Natural killer cell treated with Interleukin-12 subunit alpha and Interleukin-12 subunit beta and Interleukin-15 and Interleukin-18, amount 100 ng/mL, for 72 hours (primary cell): Measurements from ENCODE around the gene MICU2. TPM values are rescaled to one million over a fixed set of nuclear protein-coding genes. Genes with fewer than 3 reads are reported as not detected.
A peak's percentile ranks its signal among the peaks of the same experiment; 100 is the strongest.

Experiments used
- ATAC-seq, 2 donors: fragments of 150-1000 bp; cut with Tn5 transposase in 1 of 2; sonication (Bioruptor Pico), chemical (Tn5 transposase) in 1 of 2; 2 replicates each; pipeline ENCODE4 v1.10.0; 2021
- DNase-seq: peaks from one replicate; pipeline ENCODE4 v3.0.0; 2022; ENCODE audit warnings: low spot score
- H3K27ac Mint-ChIP-seq, 2 donors: 1 replicate in 1 of 2; 2 replicates in 1 of 2; pipeline ENCODE4 v1.8.0; 2022; ENCODE audit warnings: mixed read lengths in 2 of 2, mild to moderate bottlenecking in 1 of 2, moderate library complexity in 1 of 2
- H3K27me3 Mint-ChIP-seq, 2 donors: 1 replicate in 1 of 2; 2 replicates in 1 of 2; pipeline ENCODE4 v1.8.0; 2022; ENCODE audit warnings: mixed read lengths in 2 of 2
- H3K36me3 Mint-ChIP-seq: one replicate; pipeline ENCODE4 v1.8.0; 2022; ENCODE audit warnings: mixed read lengths
- H3K4me1 Mint-ChIP-seq, 2 donors: 1 replicate in 1 of 2; 2 replicates in 1 of 2; pipeline ENCODE4 v1.8.0; 2022; ENCODE audit warnings: low read depth in 2 of 2, mixed read lengths in 2 of 2, mild to moderate bottlenecking in 1 of 2
- H3K4me3 Mint-ChIP-seq: one replicate; pipeline ENCODE4 v1.8.0; 2022; ENCODE audit warnings: mixed read lengths
- H3K9me3 Mint-ChIP-seq: 2 replicates; pipeline ENCODE4 v1.8.0; 2022; ENCODE audit warnings: mixed read lengths
- total RNA-seq, 2 donors: library from RNA; stranded (reverse); gene quantifications; one replicate each; pipeline ENCODE4 v1.2.3, GENCODE V29; 2022

The MICU2 gene
- total RNA-seq, 2 donors from 2014 or later: 30.5 to 35.0 TPM

- ATAC-seq (no peak), DNase-seq (no peak)
- Mint-ChIP-seq H3K27me3 (no peaks in the 10 kb centered on the region), H3K4me1 (peaks cover 14 to 32% of the 10 kb centered on the region in 2 donors), H3K36me3 (peaks cover 4% of the 10 kb centered on the region), H3K27ac (no peak overlapping the region), H3K9me3 (no peaks in the 10 kb centered on the region), H3K4me3 (no peak overlapping the region)
Measured at GRCh38 chr13:21549633-21550032, 54.3 kb downstream of the MICU2 start.

GRCh38 chr13:21548577-21548976 lies 55.4 kb downstream of the MICU2 start:
- no peaks in the 10 kb centered on the region for H3K9me3 Mint-ChIP-seq
- ATAC-seq (no peak), DNase-seq (no peak)
- H3K36me3 Mint-ChIP-seq: peaks cover 7% of the 10 kb centered on the region
- peaks cover 19 to 30% of the 10 kb centered on the region in 2 donors for H3K4me1 Mint-ChIP-seq
- no peak overlapping the region for H3K27ac Mint-ChIP-seq
- no peak overlapping the region for H3K4me3 Mint-ChIP-seq
- H3K27me3 Mint-ChIP-seq: no peaks in the 10 kb centered on the region

GRCh38 chr13:21546372-21546771 lies 57.6 kb downstream of the MICU2 start:
- Mint-ChIP-seq H3K36me3 (peaks cover 8% of the 10 kb centered on the region), H3K4me1 (peaks cover 30 to 31% of the 10 kb centered on the region in 2 donors), H3K27me3 (no peaks in the 10 kb centered on the region), H3K27ac (no peak overlapping the region), H3K4me3 (no peak overlapping the region), H3K9me3 (no peaks in the 10 kb centered on the region)
- ATAC-seq (peak; percentile 11 to 46), DNase-seq (no peak)

- no peak for DNase-seq
- Mint-ChIP-seq H3K27ac (no peak overlapping the region), H3K4me3 (no peak overlapping the region), H3K27me3 (no peaks in the 10 kb centered on the region), H3K9me3 (no peaks in the 10 kb centered on the region), H3K4me1 (peaks cover 30 to 44% of the 10 kb centered on the region in 2 donors), H3K36me3 (peaks cover 8% of the 10 kb centered on the region)
- no peak for ATAC-seq
Measured at GRCh38 chr13:21544515-21544914, 59.5 kb downstream of the MICU2 start.

- H3K4me1 Mint-ChIP-seq: peaks cover 35 to 49% of the 10 kb centered on the region in 2 donors
- H3K4me3 Mint-ChIP-seq: no peak overlapping the region
- ATAC-seq: no peak
- no peak overlapping the region for H3K27ac Mint-ChIP-seq
- H3K9me3 Mint-ChIP-seq: no peaks in the 10 kb centered on the region
- H3K27me3 Mint-ChIP-seq: no peaks in the 10 kb centered on the region
- H3K36me3 Mint-ChIP-seq: peaks cover 13% of the 10 kb centered on the region
- no peak for DNase-seq
Measured at GRCh38 chr13:21542563-21542962, 61.4 kb downstream of the MICU2 start.

GRCh38 chr13:21541980-21542379 lies 62.0 kb downstream of the MICU2 start:
- Mint-ChIP-seq H3K4me3 (no peak overlapping the region), H3K27ac (no peak overlapping the region), H3K4me1 (peaks cover 34 to 50% of the 10 kb centered on the region in 2 donors), H3K36me3 (peaks cover 17% of the 10 kb centered on the region), H3K27me3 (no peaks in the 10 kb centered on the region), H3K9me3 (no peaks in the 10 kb centered on the region)
- DNase-seq (no peak), ATAC-seq (no peak)

GRCh38 chr13:21541271-21541670 lies 62.7 kb downstream of the MICU2 start:
- no peak for ATAC-seq
- Mint-ChIP-seq H3K4me3 (no peak overlapping the region), H3K4me1 (peaks cover 30 to 46% of the 10 kb centered on the region in 2 donors), H3K27ac (no peak overlapping the region), H3K9me3 (no peaks in the 10 kb centered on the region), H3K27me3 (no peaks in the 10 kb centered on the region), H3K36me3 (peaks cover 19% of the 10 kb centered on the region)
- DNase-seq: no peak

GRCh38 chr13:21539687-21540086 lies 64.3 kb downstream of the MICU2 start:
- DNase-seq: no peak
- no peak for ATAC-seq
- no peak overlapping the region for H3K4me3 Mint-ChIP-seq
- peaks cover 23 to 45% of the 10 kb centered on the region in 2 donors for H3K4me1 Mint-ChIP-seq
- H3K9me3 Mint-ChIP-seq: no peaks in the 10 kb centered on the region
- H3K27ac Mint-ChIP-seq: no peak overlapping the region
- H3K27me3 Mint-ChIP-seq: no peaks in the 10 kb centered on the region
- peaks cover 19% of the 10 kb centered on the region for H3K36me3 Mint-ChIP-seq

- Mint-ChIP-seq H3K36me3 (peaks cover 13% of the 10 kb centered on the region), H3K4me3 (no peak overlapping the region), H3K9me3 (no peaks in the 10 kb centered on the region), H3K27me3 (no peaks in the 10 kb centered on the region), H3K4me1 (peaks cover 19 to 38% of the 10 kb centered on the region in 2 donors), H3K27ac (no peak overlapping the region)
- no peak for ATAC-seq
- no peak for DNase-seq
Measured at GRCh38 chr13:21538753-21539152, 65.2 kb downstream of the MICU2 start.

GRCh38 chr13:21538280-21538679 lies 65.7 kb downstream of the MICU2 start:
- ATAC-seq (no peak), DNase-seq (no peak)
- H3K27ac Mint-ChIP-seq: no peak overlapping the region
- H3K4me3 Mint-ChIP-seq: no peak overlapping the region
- H3K9me3 Mint-ChIP-seq: no peaks in the 10 kb centered on the region
- H3K27me3 Mint-ChIP-seq: no peaks in the 10 kb centered on the region
- H3K4me1 Mint-ChIP-seq: peaks cover 17 to 34% of the 10 kb centered on the region in 2 donors
- H3K36me3 Mint-ChIP-seq: peaks cover 12% of the 10 kb centered on the region

- no peaks in the 10 kb centered on the region for H3K27me3 Mint-ChIP-seq
- H3K4me1 Mint-ChIP-seq: peaks cover 18 to 30% of the 10 kb centered on the region in 2 donors
- ATAC-seq (no peak), DNase-seq (no peak)
- no peak overlapping the region for H3K27ac Mint-ChIP-seq
- H3K9me3 Mint-ChIP-seq: no peaks in the 10 kb centered on the region
- no peak overlapping the region for H3K4me3 Mint-ChIP-seq
- H3K36me3 Mint-ChIP-seq: peaks cover 15% of the 10 kb centered on the region
Measured at GRCh38 chr13:21537105-21537504, 66.9 kb downstream of the MICU2 start.

- Mint-ChIP-seq H3K4me3 (no peak overlapping the region), H3K9me3 (no peaks in the 10 kb centered on the region), H3K36me3 (peaks cover 15% of the 10 kb centered on the region), H3K4me1 (peaks cover 15 to 20% of the 10 kb centered on the region in 2 donors), H3K27ac (no peak overlapping the region), H3K27me3 (no peaks in the 10 kb centered on the region)
- DNase-seq (no peak), ATAC-seq (no peak)
Measured at GRCh38 chr13:21534760-21535159, 69.2 kb downstream of the MICU2 start.

- H3K4me3 Mint-ChIP-seq: no peak overlapping the region
- DNase-seq: no peak
- H3K27ac Mint-ChIP-seq: no peak overlapping the region
- ATAC-seq: no peak
- H3K27me3 Mint-ChIP-seq: no peaks in the 10 kb centered on the region
- no peaks in the 10 kb centered on the region for H3K9me3 Mint-ChIP-seq
- peaks cover 6% of the 10 kb centered on the region for H3K36me3 Mint-ChIP-seq
- H3K4me1 Mint-ChIP-seq: peaks cover 4 to 8% of the 10 kb centered on the region in 2 donors
Measured at GRCh38 chr13:21531455-21531854, 72.5 kb downstream of the MICU2 start.

GRCh38 chr13:21530656-21531055 lies 73.3 kb downstream of the MICU2 start:
- Mint-ChIP-seq H3K4me3 (no peak overlapping the region), H3K27ac (no peak overlapping the region), H3K27me3 (no peaks in the 10 kb centered on the region), H3K4me1 (peaks cover 4 to 8% of the 10 kb centered on the region in 2 donors), H3K36me3 (peaks cover 8% of the 10 kb centered on the region), H3K9me3 (no peaks in the 10 kb centered on the region)
- DNase-seq (no peak), ATAC-seq (no peak)

GRCh38 chr13:21529146-21529893 lies 74.7 kb downstream of the MICU2 start:
- Mint-ChIP-seq H3K36me3 (peaks cover 8% of the 10 kb centered on the region), H3K9me3 (no peaks in the 10 kb centered on the region), H3K4me3 (no peak overlapping the region), H3K27me3 (no peaks in the 10 kb centered on the region), H3K27ac (no peak overlapping the region), H3K4me1 (peaks cover 4 to 8% of the 10 kb centered on the region in 2 donors)
- ATAC-seq (no peak), DNase-seq (no peak)
